GM12878 (cell line): Measurements from ENCODE around the gene TMEM79. TPM values are rescaled to one million over a fixed set of nuclear protein-coding genes. Genes with fewer than 3 reads are reported as not detected.

Experiments
- ATAC-seq: fragments of 200-7000 bp; cut with Tn5 transposase; 3 replicates; pipeline ENCODE4 v1.9.1; 2020; ENCODE audit warnings: mild to moderate bottlenecking, moderate library complexity
- BruUV-seq: library from RNA; stranded (reverse); fragments of 400-500 nt; replicated peaks from 2 replicates; lab custom pipeline; 2021; lab: Mats Ljungman, UMichigan
- CTCF ChIA-PET: fragments of 300-600 bp; sonication (Branson Sonifier 250); formaldehyde crosslinking; extraction: SDS; loops from one replicate; lab custom pipeline; 2021; ENCODE audit warnings: inconsistent platforms; lab: Yijun Ruan, JAX
- POLR2A ChIA-PET: fragments of 350-600 bp; formaldehyde crosslinking; extraction: SDS; loops from one replicate; lab custom pipeline; 2021; ENCODE audit warnings: inconsistent platforms; lab: Charles Lee
- RAD21 ChIA-PET: fragments of 300-600 bp; sonication (Branson Sonifier 250); formaldehyde crosslinking; loops from one replicate; lab custom pipeline; 2023; ENCODE audit warnings: antibody characterized with exemption; ENCODE audit not compliant: unreplicated experiment; lab: Charles Lee
- SMC1A ChIA-PET: fragments of 300-600 bp; sonication (Branson Sonifier 250); formaldehyde crosslinking; loops from one replicate; lab custom pipeline; 2023; ENCODE audit not compliant: unreplicated experiment, uncharacterized antibody; lab: Charles Lee
- DNase-seq: peaks from one replicate; pipeline ENCODE4 v3.0.0-alpha.2; 2011; ENCODE audit warnings: low read depth, low spot score
- FAIRE-seq: peaks from 3 replicates; lab custom pipeline; 2011; peaks lifted over from hg19 to GRCh38; lab: Jason Lieb, UNC
- H2AFZ ChIP-seq: 2 replicates; pipeline ENCODE4 v1.6.0; 2011; ENCODE audit warnings: low read depth, low read length, control low read depth; ENCODE audit not compliant: control insufficient read depth
- H3K27ac ChIP-seq: 2 replicates; pipeline ENCODE4 v1.5.1; 2011; ENCODE audit warnings: control low read depth; ENCODE audit not compliant: control insufficient read depth, insufficient read depth
- H3K27me3 ChIP-seq, 2 experiments: replicated peaks in 1 of 2; 2 replicates each; pipeline versions ENCODE4 v1.6.0 to v1.6.1; 2011; ENCODE audit warnings: low read length in 1 of 2; ENCODE audit not compliant: control insufficient read depth in 2 of 2, insufficient read depth in 2 of 2
- H3K36me3 ChIP-seq, 2 experiments: 2 replicates each; pipeline ENCODE4 v1.5.1; 2011; ENCODE audit warnings: low read length in 1 of 2; ENCODE audit not compliant: control insufficient read depth in 2 of 2, insufficient read depth in 2 of 2
- H3K4me1 ChIP-seq: 2 replicates; pipeline ENCODE4 v1.6.1; 2011; ENCODE audit warnings: mild to moderate bottlenecking, low read length, moderate library complexity, mixed read lengths; ENCODE audit not compliant: control insufficient read depth, insufficient read depth
- H3K4me2 ChIP-seq: 2 replicates; pipeline ENCODE4 v1.6.0; 2011; ENCODE audit warnings: control low read depth; ENCODE audit not compliant: control insufficient read depth, insufficient read depth
- H3K4me3 ChIP-seq: fragments of 200-600 bp; sonication (generic); 2 replicates; pipeline ENCODE4 v1.5.1; 2016
- H3K79me2 ChIP-seq: 2 replicates; pipeline ENCODE4 v1.6.0; 2011; ENCODE audit warnings: low read length; ENCODE audit not compliant: control insufficient read depth, insufficient read depth
- H3K9ac ChIP-seq: 2 replicates; pipeline ENCODE4 v1.8.0; 2011; ENCODE audit warnings: low read length, control low read depth, mixed read lengths; ENCODE audit not compliant: control insufficient read depth, insufficient read depth
- H3K9me3 ChIP-seq: replicated peaks from 3 replicates; pipeline ENCODE4 v1.5.1; 2011; ENCODE audit warnings: mild to moderate bottlenecking, low read length; ENCODE audit not compliant: control insufficient read depth, insufficient read depth
- H4K20me1 ChIP-seq: 2 replicates; pipeline ENCODE4 v1.6.0; 2011; ENCODE audit not compliant: control insufficient read depth, insufficient read depth
- ELK1 ChIP-seq: IDR thresholded peaks from 2 replicates; pipeline ENCODE4 v1.6.1; 2012; ENCODE audit warnings: low read depth, low read length, improper control_type of control experiment
- ESRRA ChIP-seq: IDR thresholded peaks from 2 replicates; pipeline ENCODE4 v1.6.1; 2012; ENCODE audit warnings: mild to moderate bottlenecking, low read length, improper control_type of control experiment
- IKZF2 ChIP-seq, 2 experiments: fragments of 450-650 bp; IDR thresholded peaks; 2 replicates each; pipeline ENCODE4 v1.6.1; 2017; ENCODE audit warnings: mild to moderate bottlenecking in 2 of 2, moderate library complexity in 2 of 2
- NFXL1 ChIP-seq: fragments of 450-650 bp; IDR thresholded peaks from 2 replicates; pipeline ENCODE4 v1.6.1; 2017; ENCODE audit warnings: antibody characterized with exemption, mild to moderate bottlenecking, borderline replicate concordance
- PML ChIP-seq: IDR thresholded peaks from 2 replicates; pipeline ENCODE4 v1.6.1; 2012; ENCODE audit warnings: low read length, inconsistent platforms
- POU2F2 ChIP-seq: IDR thresholded peaks from 3 replicates; pipeline ENCODE4 v1.6.1; 2011; ENCODE audit warnings: low read depth, mild to moderate bottlenecking, low read length, borderline replicate concordance
- ZBTB33 ChIP-seq: fragments of 450-650 bp; IDR thresholded peaks from 2 replicates; pipeline ENCODE4 v1.6.1; 2017; ENCODE audit warnings: mild to moderate bottlenecking
- WGBS: methylation state at CpG from one replicate; pipeline ENCODE4 v1.1.6; 2016; ENCODE audit warnings: low lambda C conversion rate; ENCODE audit not compliant: insufficient replicate concordance, insufficient coverage; ENCODE audit errors: missing lambda C conversion rate; 5-methylcytosine and 5-hydroxymethylcytosine counted together
- in situ Hi-C: fragments of 300-500 bp; cut with MboI; formaldehyde crosslinking; loops from 9 replicates; pipeline ENCODE4 v1.14.3; 2018; ENCODE audit warnings: mixed read lengths
- intact Hi-C: fragments of 100-400 bp; cut with micrococcal nuclease; formaldehyde crosslinking; loops from one replicate; pipeline ENCODE4 v1.14.2; 2022; ENCODE audit not compliant: unreplicated experiment
- polyA plus RNA-seq, 11 experiments: library from polyadenylated mRNA; depleted of rRNA in 4 of 11; unstranded in 6 of 11; stranded (reverse) in 5 of 11; fragments of >200 nt; fragmentation: Nextera tagmentation in 4 of 11; fragmentation: Illumina TruSeq in 1 of 11; extraction: Ambion mirVana in 4 of 11; extraction: Trizol in 1 of 11; gene quantifications; 1 replicate in 1 of 11; 2 replicates in 10 of 11; pipeline versions ENCODE4 v1.2.1 to v1.2.3, GENCODE V29; 2011 to 2016; ENCODE audit warnings: inconsistent platforms in 2 of 11, missing spikeins in 2 of 11, low read depth in 1 of 11
- total RNA-seq, 4 experiments: library from RNA; depleted of rRNA in 3 of 4; stranded (reverse); fragments of >200 nt in 3 of 4; fragmentation: Illumina TruSeq in 1 of 4; extraction: Trizol in 1 of 4; gene quantifications; 2 replicates each; pipeline versions ENCODE4 v1.2.1 to v1.2.3, GENCODE V29; 2013 to 2021

The TMEM79 gene
- total and polyA plus RNA-seq, 10 of the 15 experiments (the other 5 are each of a cell fraction or from before 2014, with no cell fraction given): 0.47 to 5.2 (median 3.8) TPM

- H3K27me3 ChIP-seq: no peaks in the 10 kb centered on the region
- ChIA-PET RAD21 (no interaction called here), POLR2A (no interaction called here), SMC1A (no interaction called here), CTCF (no interaction called here)
- TSS peak; percentile 64 for BruUV-seq
- no peak overlapping the region for H3K4me3 ChIP-seq
- TF ChIP-seq NFXL1 (no peak), IKZF2 (IDR thresholded peaks at IDR 0.05) (no peak)
- ATAC-seq (no peak), FAIRE-seq (no peak), DNase-seq (no peak)
- no peaks in the 10 kb centered on the region for H3K79me2 ChIP-seq
- no peak overlapping the region for H3K4me2 ChIP-seq
- no peak overlapping the region for H3K9ac ChIP-seq
- no peaks in the 10 kb centered on the region for H3K9me3 ChIP-seq
- intact Hi-C loops: no loop called here
- H3K4me1 ChIP-seq: peaks cover 11% of the 10 kb centered on the region
- peaks cover 6 to 38% of the 10 kb centered on the region in 2 experiments for H3K36me3 ChIP-seq
- no peak overlapping the region for H3K27ac ChIP-seq
- no peaks in the 10 kb centered on the region for H4K20me1 ChIP-seq
- WGBS: 72% methylated on average over 5 of the region's 5 CpGs
- no peak overlapping the region for H2AFZ ChIP-seq
- in situ Hi-C loops: no loop called here
These were observed 34.5 kb upstream of the TMEM79 start for GRCh38 chr1:156249593-156249992.

- RAD21 ChIA-PET: interaction anchor here (0.6 kb wide), 1 partner anchor 127 kb away, joined by 3 read pairs; no protein-coding TSS in a partner anchor
- intact Hi-C loops: no loop called here
- FAIRE-seq: no peak
These were observed 32.6 kb upstream of the TMEM79 start for GRCh38 chr1:156251527-156251926.

More at GRCh38 chr1:156251527-156251926, 32.6 kb upstream of the TMEM79 start:
- DNase-seq: no peak
- no peaks in the 10 kb centered on the region for H3K79me2 ChIP-seq
- peaks cover 13 to 43% of the 10 kb centered on the region in 2 experiments for H3K36me3 ChIP-seq
- H3K9me3 ChIP-seq: no peaks in the 10 kb centered on the region
- H3K4me1 ChIP-seq: no peaks in the 10 kb centered on the region
- ATAC-seq: no peak
- ChIA-PET CTCF (interaction anchor here (0.8 to 1.5 kb wide), 3 partner anchors 10 to 106 kb away, joined by 3 read pairs; no protein-coding TSS in a partner anchor), POLR2A (interaction anchor here (0.5 kb wide), 1 partner anchor 109 kb away, joined by 6 read pairs; no protein-coding TSS in a partner anchor), SMC1A (interaction anchor here (1.2 kb wide), 1 partner anchor 23 kb away, joined by 4 read pairs; no protein-coding TSS in a partner anchor)
- no TSS peak for BruUV-seq
- H3K4me2 ChIP-seq: no peak overlapping the region
- H4K20me1 ChIP-seq: no peaks in the 10 kb centered on the region
- H3K27me3 ChIP-seq: no peaks in the 10 kb centered on the region
- 65% methylated on average over 3 of the region's 3 CpGs for WGBS
- in situ Hi-C loops: no loop called here
- H3K27ac ChIP-seq: no peak overlapping the region
- H3K9ac ChIP-seq: no peak overlapping the region
- H2AFZ ChIP-seq: no peak overlapping the region
- no peak overlapping the region for H3K4me3 ChIP-seq
- TF ChIP-seq ELK1 (no peak), PML (no peak), ZBTB33 (no peak), ESRRA (no peak), POU2F2 (no peak)
